LHCN-M2 (cell line): ENCODE data around the gene ALDH1A3. TPM values are rescaled to one million over a fixed set of nuclear protein-coding genes. Genes with fewer than 3 reads are reported as not detected.

ENCODE experiments used
- DNase-seq: peaks from one replicate; pipeline ENCODE4 v3.0.0-alpha.2; 2012; ENCODE audit warnings: low read depth
- total RNA-seq: library from RNA; depleted of rRNA; stranded (reverse); fragments of >200 nt; gene quantifications from 2 replicates; pipeline ENCODE4 v1.2.3, GENCODE V29; 2014

The ALDH1A3 gene
- total RNA-seq, 1 experiment from 2014 or later, result 0.11 TPM

DNA sequence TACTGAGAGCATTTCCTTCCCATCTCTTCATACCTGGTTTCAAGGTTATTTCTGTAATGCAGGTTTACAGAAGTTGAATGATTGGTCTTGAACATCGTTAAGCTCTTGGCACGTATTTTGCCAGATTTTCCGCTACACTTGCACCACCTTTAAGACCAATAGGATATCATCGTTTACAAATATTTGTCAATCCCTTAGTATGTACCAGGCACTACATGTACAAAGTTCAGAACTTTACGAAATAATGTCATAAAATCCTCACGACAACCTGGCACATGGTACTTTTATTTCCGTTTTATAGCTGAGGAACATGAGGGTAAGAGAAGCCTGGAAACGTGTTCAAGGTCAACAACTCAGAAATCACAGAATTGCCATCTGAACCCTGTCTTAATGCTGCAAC lies 45.8 kb downstream of the ALDH1A3 start:
- no peak for DNase-seq

DNA sequence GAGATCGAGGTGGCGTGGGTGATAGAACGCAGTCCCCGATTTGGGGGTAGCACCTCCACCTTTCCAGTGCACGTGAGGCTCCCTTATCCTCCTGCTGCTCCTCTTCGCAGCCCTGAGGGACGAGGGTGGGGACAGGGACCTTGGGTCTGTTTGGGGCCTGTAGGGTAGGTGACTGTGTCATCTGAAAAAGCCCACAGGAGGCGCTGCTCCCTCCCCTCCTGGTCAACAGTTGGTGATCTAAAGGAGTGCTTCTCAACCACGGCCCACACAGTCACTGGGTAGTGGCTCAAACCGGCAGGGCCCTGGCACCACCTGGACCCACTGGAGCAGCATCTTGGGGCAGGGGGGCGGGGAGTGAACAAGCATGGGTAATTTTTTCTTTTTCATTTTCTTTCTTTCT lies 46.6 kb downstream of the ALDH1A3 start:
- no peak for DNase-seq

- DNase-seq, result no peak
Observed at GRCh38 chr15:100926971-100927756, 47.5 kb downstream of the ALDH1A3 start.

DNA sequence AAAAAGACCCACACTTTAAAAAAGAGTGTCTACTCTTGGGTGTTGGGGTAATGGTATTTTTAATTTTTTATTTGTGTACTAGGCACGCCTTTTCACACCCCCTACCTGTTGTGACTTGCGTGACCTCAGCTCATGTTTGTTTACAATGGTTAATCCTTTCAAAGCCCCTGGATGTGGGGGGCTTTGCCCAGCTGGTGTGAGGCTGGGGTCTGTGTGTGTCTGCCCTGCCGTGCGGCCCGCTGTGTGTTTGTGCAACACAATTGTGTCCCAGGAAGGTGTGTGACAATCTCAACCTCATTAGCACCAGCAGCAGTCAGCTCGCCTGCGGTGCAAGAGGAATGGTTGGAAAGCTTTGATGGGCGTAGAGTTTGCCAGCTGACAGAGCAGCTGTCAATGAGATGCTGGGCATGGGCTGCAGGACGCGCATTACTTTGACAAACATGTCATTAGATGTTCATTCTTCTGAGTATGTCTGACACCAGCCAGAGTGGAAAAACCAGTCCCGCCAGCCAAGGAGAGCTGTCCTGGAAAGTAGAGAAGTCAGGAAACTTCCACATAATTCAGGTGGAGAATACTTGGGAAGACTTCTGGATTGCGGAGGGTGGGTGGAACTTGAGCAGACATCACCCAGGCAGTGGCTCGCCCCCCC lies 49.1 kb downstream of the ALDH1A3 start:
- DNase-seq, result no peak

DNA sequence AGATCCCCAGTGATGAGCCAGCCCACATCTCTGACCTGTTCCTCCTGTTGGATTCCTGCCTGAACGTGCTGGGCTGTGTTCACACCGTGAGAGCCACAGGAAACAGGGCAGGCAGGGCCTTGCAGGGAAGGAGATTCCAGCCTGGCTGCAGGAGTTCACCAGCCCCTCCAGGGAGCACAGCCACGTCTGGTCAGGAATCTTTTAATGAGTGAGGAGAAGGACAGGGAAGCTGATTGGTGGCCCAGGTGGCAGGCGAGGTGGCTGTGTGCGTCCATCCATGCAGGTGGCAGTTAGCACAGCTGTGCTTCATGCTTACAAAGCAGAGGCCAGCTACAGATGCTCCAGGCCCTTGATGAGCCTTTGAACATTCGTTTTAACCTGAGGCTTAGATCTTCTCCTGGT lies 50.0 kb downstream of the ALDH1A3 start:
- no peak for DNase-seq

- DNase-seq, result no peak
Observed at GRCh38 chr15:100930306-100930848, 50.7 kb downstream of the ALDH1A3 start.

GRCh38 chr15:100931143-100931890 lies 51.7 kb downstream of the ALDH1A3 start:
- DNase-seq, result no peak

- DNase-seq, result no peak
Observed at GRCh38 chr15:100932676-100933348, 53.2 kb downstream of the ALDH1A3 start.

DNA sequence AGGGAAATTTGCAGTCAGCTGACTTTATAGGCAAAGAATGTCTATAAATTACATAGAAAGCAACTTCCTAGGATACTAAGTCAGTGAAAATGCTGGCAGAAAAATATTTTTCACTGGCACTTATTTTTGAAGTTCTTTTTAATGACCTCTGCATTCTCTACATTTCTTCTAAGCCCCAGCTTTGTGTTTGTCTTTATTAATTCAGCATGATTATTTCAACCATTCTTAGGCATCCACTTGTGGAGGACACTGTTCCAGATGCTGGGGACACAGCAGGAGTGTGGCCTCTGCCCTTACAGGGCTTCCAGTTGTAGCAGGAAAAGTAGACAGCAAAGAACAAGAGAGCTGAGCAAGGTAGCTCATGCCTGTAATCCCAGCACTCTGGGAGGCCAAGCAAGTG lies 54.5 kb downstream of the ALDH1A3 start:
- DNase-seq, result no peak

GRCh38 chr15:100934726-100935125 lies 55.1 kb downstream of the ALDH1A3 start:
- DNase-seq, result no peak

DNA sequence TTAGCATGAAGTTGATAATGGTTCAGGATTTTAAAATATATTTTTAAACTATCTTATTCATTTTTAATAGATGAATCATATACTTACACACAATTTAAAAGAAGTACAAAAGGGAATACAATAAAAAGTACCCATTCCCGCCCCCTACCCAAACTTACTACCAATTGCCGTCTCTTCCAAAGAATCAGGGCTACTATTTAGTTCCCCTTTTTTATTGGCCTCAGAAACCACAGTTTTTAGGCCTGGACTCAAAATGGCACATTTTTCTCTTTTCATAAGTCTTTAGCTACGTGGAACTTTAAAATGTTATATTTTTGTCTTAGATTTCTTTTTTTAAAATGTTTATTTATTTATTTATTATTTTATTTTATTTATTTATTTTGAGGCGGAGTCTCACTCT lies 57.5 kb downstream of the ALDH1A3 start:
- DNase-seq, result no peak

DNA sequence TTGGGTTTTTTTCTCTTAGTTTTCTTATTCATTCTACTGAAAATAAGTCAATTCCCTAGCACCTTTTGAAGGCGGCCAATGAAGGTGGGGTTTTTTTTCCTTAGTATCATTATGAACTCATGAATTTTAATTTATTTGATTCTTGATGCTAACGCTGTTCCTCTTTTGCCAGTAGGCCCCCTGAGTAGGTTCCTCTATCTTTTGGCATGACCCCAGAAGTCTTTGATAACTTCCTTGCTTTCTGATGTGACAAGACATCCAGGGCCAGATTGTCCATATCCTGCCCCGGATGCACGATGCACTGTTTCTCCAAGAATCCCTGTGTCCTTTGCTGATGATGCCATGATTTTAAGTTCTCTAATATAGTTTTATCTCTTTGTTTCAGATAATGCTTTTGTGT lies 60.2 kb downstream of the ALDH1A3 start:
- DNase-seq, result no peak

GRCh38 chr15:100940767-100941379 lies 61.2 kb downstream of the ALDH1A3 start:
- DNase-seq, result no peak

DNA sequence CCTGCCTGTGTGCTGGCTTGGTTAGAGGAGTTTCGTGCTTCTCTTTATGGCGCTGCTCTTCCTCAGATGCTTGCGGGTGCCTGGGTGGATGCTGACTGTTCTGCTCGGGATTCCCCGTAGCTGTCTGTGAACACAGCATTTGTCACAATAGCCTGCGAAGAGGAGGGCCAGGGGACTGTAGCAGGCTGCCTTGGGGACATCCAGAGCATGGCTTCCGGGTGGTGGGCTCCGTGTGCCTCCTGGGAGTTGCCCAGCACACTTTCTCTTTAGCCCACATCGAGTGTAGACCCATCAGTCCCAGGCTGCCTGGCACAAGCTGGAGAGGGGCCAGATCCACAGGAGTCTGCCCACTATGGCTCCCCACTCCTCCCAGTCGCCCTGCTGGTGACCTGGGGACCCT lies 61.9 kb downstream of the ALDH1A3 start:
- no peak for DNase-seq

DNA sequence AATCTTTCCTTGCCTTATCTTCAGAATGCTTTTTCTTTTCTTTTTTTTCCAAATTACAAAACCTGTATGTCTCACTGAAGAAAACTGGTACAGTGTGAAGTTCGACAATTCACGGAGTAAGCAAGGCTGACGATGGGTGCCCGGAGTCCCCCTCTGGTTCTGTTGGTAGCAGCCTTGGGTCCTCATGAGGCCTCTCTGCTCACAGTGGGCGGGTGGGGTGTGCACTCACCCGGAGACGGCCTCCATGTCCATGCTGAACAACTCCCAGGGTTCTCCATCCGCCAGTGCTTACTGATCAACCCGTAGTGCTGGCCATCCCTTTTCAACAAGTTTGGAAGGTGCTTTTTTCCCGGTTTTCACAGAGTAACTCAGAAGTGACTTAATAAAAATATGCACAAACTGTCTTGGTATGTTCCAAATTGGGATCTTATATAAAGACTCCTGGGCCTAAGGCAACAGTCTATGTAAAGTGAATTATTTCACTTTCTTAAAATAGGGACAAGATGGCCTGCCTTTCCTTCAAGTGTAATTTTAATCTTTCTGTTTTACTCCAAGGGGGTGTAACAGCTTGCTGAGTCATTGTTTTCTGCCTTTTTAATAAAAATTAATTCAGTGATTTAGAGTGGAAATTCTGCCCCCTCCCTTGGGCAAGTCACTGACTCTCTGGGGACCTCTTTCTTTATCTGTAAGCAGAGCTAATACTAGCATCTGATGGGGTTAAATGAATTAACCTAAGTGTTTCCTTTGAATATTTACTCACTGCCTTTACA lies 63.2 kb downstream of the ALDH1A3 start:
- no peak for DNase-seq

GRCh38 chr15:100944244-100944895 lies 64.7 kb downstream of the ALDH1A3 start:
- no peak for DNase-seq

DNA sequence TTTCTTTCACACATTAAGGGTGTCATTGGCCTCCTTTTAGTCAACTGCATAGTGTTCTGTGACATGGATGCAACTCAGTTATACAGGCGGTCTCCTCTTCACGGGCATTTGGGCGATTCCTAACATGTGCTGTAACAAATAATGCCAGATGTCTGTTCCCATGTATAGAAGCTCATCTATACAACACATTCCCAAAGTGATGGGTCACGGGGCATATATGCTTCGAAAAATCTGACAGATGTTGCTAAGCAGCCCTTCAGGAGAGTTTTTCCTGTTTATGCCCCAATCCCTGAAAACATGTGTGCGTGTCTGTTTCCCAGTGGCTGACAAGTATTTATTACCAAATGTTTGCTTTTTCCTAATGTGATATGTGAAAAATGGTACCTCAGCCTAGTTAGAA lies 65.4 kb downstream of the ALDH1A3 start:
- no peak for DNase-seq

- no peak for DNase-seq
Observed at GRCh38 chr15:100947760-100948429, 68.3 kb downstream of the ALDH1A3 start.

DNA sequence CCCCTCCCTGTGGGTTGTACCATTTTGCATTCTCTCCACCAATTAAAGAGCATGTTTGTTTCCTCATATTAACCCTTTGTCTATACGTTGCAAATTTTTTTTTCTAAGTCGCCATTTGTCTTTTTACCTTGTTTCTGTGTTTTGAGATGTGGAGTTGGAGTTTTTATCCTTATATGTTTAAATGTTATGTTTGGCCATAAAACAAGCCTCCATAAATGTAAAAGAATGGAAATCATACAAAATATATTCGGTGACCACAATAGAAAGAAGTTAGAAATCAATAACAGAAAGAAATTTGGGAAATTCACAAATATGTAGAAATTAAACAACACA lies 68.8 kb downstream of the ALDH1A3 start:
- DNase-seq, result no peak

DNA sequence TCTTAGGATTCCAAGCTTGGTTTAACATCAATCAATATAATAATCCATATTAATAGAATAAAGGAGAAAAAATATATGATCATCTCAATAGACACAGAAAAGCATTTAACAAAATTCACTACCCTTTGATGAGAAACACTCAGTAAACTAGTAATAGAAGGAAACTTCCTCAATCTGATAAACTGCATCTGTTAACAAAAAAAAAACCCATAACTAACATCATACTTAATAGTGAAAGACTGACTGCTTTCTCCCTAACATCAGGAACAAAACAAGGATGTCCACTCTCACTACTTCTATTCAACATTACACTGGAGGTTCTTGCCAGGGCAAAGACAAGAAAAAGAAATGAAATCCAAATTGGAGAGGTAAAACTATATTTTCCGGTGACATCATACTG lies 70.1 kb downstream of the ALDH1A3 start:
- no peak for DNase-seq
